IMR-90 (cell line): ENCODE data around the gene CACNA2D3. TPM values are rescaled to one million over a fixed set of nuclear protein-coding genes. Genes with fewer than 3 reads are reported as not detected.
A peak's percentile ranks its signal among the peaks of the same experiment; 100 is the strongest.

Experiments used
- ATAC-seq: fragments of 200-7000 bp; cut with Tn5 transposase; 2 replicates; pipeline ENCODE4 v1.9.1; 2020; ENCODE audit warnings: low read depth, mild to moderate bottlenecking, moderate library complexity
- BruUV-seq: library from RNA; stranded (reverse); fragments of 400-500 nt; replicated peaks from 2 replicates; lab custom pipeline; 2021; lab: Mats Ljungman, UMichigan
- CTCF ChIA-PET: fragments of 300-600 bp; formaldehyde crosslinking; extraction: SDS; loops from one replicate; lab custom pipeline; 2021; ENCODE audit warnings: antibody characterized with exemption; lab: Yijun Ruan, JAX
- POLR2A ChIA-PET: fragments of 300-600 bp; sonication (Branson Sonifier 250); formaldehyde crosslinking; loops from one replicate; lab custom pipeline; 2022; ENCODE audit warnings: antibody characterized with exemption; ENCODE audit not compliant: unreplicated experiment; lab: Charles Lee
- DNase-seq: peaks from one replicate; pipeline ENCODE4 v3.0.0; 2013
- H2AFZ ChIP-seq: replicated peaks from 2 replicates; pipeline ENCODE3; 2013; ENCODE audit warnings: low read length, mild to moderate bottlenecking; ENCODE audit not compliant: poor library complexity
- H2AK5ac ChIP-seq: 2 replicates; pipeline ENCODE4 v1.6.1; 2013; ENCODE audit warnings: low read depth, low read length, inconsistent platforms
- H2AK9ac ChIP-seq: replicated peaks from 2 replicates; pipeline ENCODE3; 2013; ENCODE audit warnings: mild to moderate bottlenecking, low read depth, low read length, moderate library complexity; ENCODE audit not compliant: poor library complexity
- H2BK120ac ChIP-seq: 2 replicates; pipeline ENCODE4 v1.6.1; 2013; ENCODE audit warnings: low read depth, low read length, inconsistent platforms
- H2BK15ac ChIP-seq: 3 replicates; pipeline ENCODE4 v1.6.1; 2013; ENCODE audit warnings: low read depth, low read length, inconsistent platforms
- H2BK20ac ChIP-seq: 2 replicates; pipeline ENCODE4 v1.6.1; 2013; ENCODE audit warnings: low read depth, mild to moderate bottlenecking, inconsistent platforms, low read length, moderate library complexity
- H2BK5ac ChIP-seq: 2 replicates; pipeline ENCODE4 v1.6.1; 2013; ENCODE audit warnings: mild to moderate bottlenecking, low read depth, low read length, inconsistent platforms; ENCODE audit not compliant: poor library complexity, severe bottlenecking
- H3K14ac ChIP-seq: replicated peaks from 2 replicates; pipeline ENCODE4 v1.6.1; 2013; ENCODE audit warnings: low read depth, low read length, inconsistent platforms
- H3K18ac ChIP-seq: 2 replicates; pipeline ENCODE4 v1.6.1; 2013; ENCODE audit warnings: low read depth, low read length, control low read depth
- H3K23ac ChIP-seq: 2 replicates; pipeline ENCODE4 v1.6.1; 2013; ENCODE audit warnings: low read depth, low read length, inconsistent platforms
- H3K27ac ChIP-seq: 2 replicates; pipeline ENCODE4 v1.5.1; 2013; ENCODE audit warnings: mild to moderate bottlenecking, control low read depth, low read length; ENCODE audit not compliant: insufficient read depth
- H3K27me3 ChIP-seq: 2 replicates; pipeline ENCODE4 v1.6.1; 2013; ENCODE audit warnings: low read length; ENCODE audit not compliant: control insufficient read depth, insufficient read depth
- H3K36me3 ChIP-seq: 2 replicates; pipeline ENCODE4 v1.6.1; 2013; ENCODE audit warnings: low read length, mixed read lengths; ENCODE audit not compliant: control insufficient read depth, insufficient read depth
- H3K4ac ChIP-seq: 2 replicates; pipeline ENCODE4 v1.6.1; 2013; ENCODE audit warnings: low read depth, low read length, inconsistent platforms
- H3K4me1 ChIP-seq: 2 replicates; pipeline ENCODE4 v1.6.1; 2013; ENCODE audit warnings: low read length, mixed read lengths; ENCODE audit not compliant: control insufficient read depth, insufficient read depth
- H3K4me2 ChIP-seq: 2 replicates; pipeline ENCODE4 v1.6.1; 2013; ENCODE audit warnings: low read depth, mild to moderate bottlenecking, control low read depth, low read length, moderate library complexity
- H3K4me3 ChIP-seq: 2 replicates; pipeline ENCODE4 v1.5.1; 2013; ENCODE audit warnings: low read depth, mild to moderate bottlenecking, control low read depth, low read length, moderate library complexity; ENCODE audit not compliant: insufficient read depth
- H3K56ac ChIP-seq: 2 replicates; pipeline ENCODE4 v1.6.1; 2013; ENCODE audit warnings: low read length, inconsistent platforms; ENCODE audit not compliant: insufficient read depth; ENCODE audit errors: extremely low read depth
- H3K79me1 ChIP-seq, 2 experiments: 2 replicates each; pipeline ENCODE4 v1.6.1; 2013; ENCODE audit warnings: low read length in 2 of 2, inconsistent platforms in 1 of 2, low read depth in 1 of 2
- H3K9ac ChIP-seq: 2 replicates; pipeline ENCODE4 v1.6.1; 2013; ENCODE audit warnings: low read depth, low read length, control low read depth
- H3K9me1 ChIP-seq: 2 replicates; pipeline ENCODE4 v1.6.1; 2013; ENCODE audit warnings: low read length, inconsistent platforms; ENCODE audit not compliant: insufficient read depth
- H3K9me3 ChIP-seq: 2 replicates; pipeline ENCODE4 v1.6.1; 2013; ENCODE audit warnings: low read length; ENCODE audit not compliant: control insufficient read depth, insufficient read depth
- H4K20me1 ChIP-seq: 2 replicates; pipeline ENCODE4 v1.6.1; 2013; ENCODE audit warnings: low read length, inconsistent platforms; ENCODE audit not compliant: insufficient read depth
- H4K5ac ChIP-seq: 2 replicates; pipeline ENCODE4 v1.6.1; 2013; ENCODE audit warnings: mild to moderate bottlenecking, low read depth, low read length, control low read depth
- H4K8ac ChIP-seq, 2 experiments: 2 replicates each; pipeline ENCODE4 v1.6.1; 2013; ENCODE audit warnings: low read depth in 2 of 2, low read length in 2 of 2, control low read depth in 1 of 2, inconsistent platforms in 1 of 2
- H4K91ac ChIP-seq: 2 replicates; pipeline ENCODE4 v1.6.1; 2013; ENCODE audit warnings: low read depth, low read length, inconsistent platforms; ENCODE audit not compliant: insufficient read depth
- BHLHE40 ChIP-seq: fragments of 150-350 bp; IDR thresholded peaks from 2 replicates; pipeline ENCODE4 v1.6.1; 2016; ENCODE audit warnings: mild to moderate bottlenecking, low read depth, low read length
- CEBPB ChIP-seq: IDR thresholded peaks from 2 replicates; pipeline ENCODE4 v1.6.1; 2012; ENCODE audit warnings: low read depth, low read length, improper control_type of control experiment
- CHD1 ChIP-seq: IDR thresholded peaks from 2 replicates; pipeline ENCODE4 v1.6.1; 2012; ENCODE audit warnings: low read depth, low read length, improper control_type of control experiment
- CTCF ChIP-seq: conservative IDR thresholded peaks from 2 replicates; pipeline ENCODE4 v1.5.1; 2012; ENCODE audit warnings: mild to moderate bottlenecking, low read depth, low read length, improper control_type of control experiment
- ELK1 ChIP-seq: fragments of 150-350 bp; IDR thresholded peaks from 2 replicates; pipeline ENCODE4 v1.6.1; 2016; ENCODE audit warnings: low read depth, mild to moderate bottlenecking, low read length, moderate library complexity, borderline replicate concordance
- FOS ChIP-seq: fragments of 150-350 bp; IDR thresholded peaks from 2 replicates; pipeline ENCODE4 v1.6.1; 2016; ENCODE audit warnings: low read depth, low read length
- MAFK ChIP-seq: IDR thresholded peaks from 2 replicates; pipeline ENCODE4 v1.6.1; 2012; ENCODE audit warnings: low read depth, low read length, improper control_type of control experiment
- MAZ ChIP-seq: IDR thresholded peaks from 2 replicates; pipeline ENCODE4 v1.6.1; 2012; ENCODE audit warnings: low read depth, mild to moderate bottlenecking, low read length, improper control_type of control experiment, moderate library complexity, borderline replicate concordance
- MXI1 ChIP-seq: IDR thresholded peaks from 2 replicates; pipeline ENCODE4 v1.6.1; 2012; ENCODE audit warnings: low read depth, mild to moderate bottlenecking, low read length, moderate library complexity, borderline replicate concordance
- NFE2L2 ChIP-seq: fragments of 150-350 bp; IDR thresholded peaks from 2 replicates; pipeline ENCODE4 v1.6.1; 2016; ENCODE audit warnings: low read depth, mild to moderate bottlenecking, low read length
- POLR2A ChIP-seq: IDR thresholded peaks from 2 replicates; pipeline ENCODE4 v1.6.1; 2012; ENCODE audit warnings: mild to moderate bottlenecking, low read depth, low read length
- RAD21 ChIP-seq: IDR thresholded peaks from 2 replicates; pipeline ENCODE4 v1.6.1; 2012; ENCODE audit warnings: low read length, improper control_type of control experiment
- RCOR1 ChIP-seq: IDR thresholded peaks from 2 replicates; pipeline ENCODE4 v1.6.1; 2012; ENCODE audit warnings: mild to moderate bottlenecking, low read length, improper control_type of control experiment; ENCODE audit not compliant: insufficient replicate concordance
- RFX5 ChIP-seq: IDR thresholded peaks from 2 replicates; pipeline ENCODE4 v1.8.0; 2012; ENCODE audit warnings: low read depth, mild to moderate bottlenecking, low read length, moderate library complexity
- SMC3 ChIP-seq: fragments of 150-350 bp; IDR thresholded peaks from 2 replicates; pipeline ENCODE4 v1.6.1; 2016; ENCODE audit warnings: low read depth, mild to moderate bottlenecking, antibody characterized with exemption, low read length, moderate library complexity
- WGBS, 2 experiments: methylation state at CpG; one replicate each; pipeline versions ENCODE4 v1.1.5 to v1.1.7; 2013; ENCODE audit warnings: missing lambda C conversion rate in 2 of 2; ENCODE audit not compliant: insufficient read length in 1 of 2; ENCODE audit errors: extremely low coverage in 2 of 2; 5-methylcytosine and 5-hydroxymethylcytosine counted together
- dilution Hi-C: fragments of 300-500 bp; cut with HindIII; formaldehyde crosslinking; loops from one replicate; pipeline ENCODE4 v1.14.3; 2018; ENCODE audit warnings: low sequenced_read_pairs; ENCODE audit not compliant: unreplicated experiment
- in situ Hi-C: fragments of 300-500 bp; cut with MboI; formaldehyde crosslinking; loops from 3 replicates; pipeline ENCODE4 v1.14.3; 2019; ENCODE audit warnings: low sequenced_read_pairs, inconsistent platforms, mixed read lengths
- intact Hi-C: fragments of 100-400 bp; cut with micrococcal nuclease; formaldehyde crosslinking; loops from 2 replicates; pipeline ENCODE4 v1.10.0; 2022
- polyA plus RNA-seq, 3 experiments: library from polyadenylated mRNA; depleted of rRNA; stranded (reverse); fragments of >200 nt; gene quantifications; 2 replicates each; pipeline ENCODE4 v1.2.3, GENCODE V29; 2012; ENCODE audit warnings: low replicate concordance in 1 of 3
- total RNA-seq: library from RNA; depleted of rRNA; stranded (reverse); fragments of >200 nt; gene quantifications from 2 replicates; pipeline ENCODE4 v1.2.3, GENCODE V29; 2012
- TF ChIP-seq, protein P1 (sequence below): fragments of 150-350 bp; IDR thresholded peaks from 2 replicates; pipeline ENCODE4 v1.6.1; 2017; ENCODE audit warnings: mild to moderate bottlenecking, antibody characterized with exemption, low read length, low read depth

Gene CACNA2D3
- total and polyA plus RNA-seq, 2 of the 4 experiments (the other 2 are of a cell fraction): 0.36 to 0.41 TPM

- DNase-seq: no peak
- no peaks in the 10 kb centered on the region for H3K79me1 ChIP-seq
- H2AK5ac ChIP-seq: no peak overlapping the region
- TF ChIP-seq ELK1 (no peak), MAFK (no peak), CEBPB (no peak), MXI1 (no peak), CTCF (no peak), RAD21 (no peak), MAZ (no peak), RFX5 (no peak), RCOR1 (no peak), POLR2A (no peak), BHLHE40 (no peak), SMC3 (no peak), NFE2L2 (no peak), FOS (no peak), CHD1 (no peak)
- TF ChIP-seq, protein P1, sequence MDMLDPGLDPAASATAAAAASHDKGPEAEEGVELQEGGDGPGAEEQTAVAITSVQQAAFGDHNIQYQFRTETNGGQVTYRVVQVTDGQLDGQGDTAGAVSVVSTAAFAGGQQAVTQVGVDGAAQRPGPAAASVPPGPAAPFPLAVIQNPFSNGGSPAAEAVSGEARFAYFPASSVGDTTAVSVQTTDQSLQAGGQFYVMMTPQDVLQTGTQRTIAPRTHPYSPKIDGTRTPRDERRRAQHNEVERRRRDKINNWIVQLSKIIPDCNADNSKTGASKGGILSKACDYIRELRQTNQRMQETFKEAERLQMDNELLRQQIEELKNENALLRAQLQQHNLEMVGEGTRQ: no peak
- ChIA-PET CTCF (no interaction called here), POLR2A (no interaction called here)
- H3K4me1 ChIP-seq: no peaks in the 10 kb centered on the region
- H3K56ac ChIP-seq: no peak overlapping the region
- intact Hi-C loops (no loop called here), dilution Hi-C loops (no loop called here), in situ Hi-C loops (loop anchor here (5.0 to 25.0 kb wide), 3 partner anchors 77 to 859 kb away; no protein-coding TSS in a partner anchor)
- ATAC-seq: no peak
- no peak overlapping the region for H2AFZ ChIP-seq
- no peak overlapping the region for H3K4me2 ChIP-seq
- no peak overlapping the region for H3K14ac ChIP-seq
- H4K8ac ChIP-seq: no peak overlapping the region
- H3K18ac ChIP-seq: no peak overlapping the region
- H3K9me3 ChIP-seq: no peaks in the 10 kb centered on the region
- 80% methylated on average over 1 of the region's 4 CpGs; no CpG with 5 or more reads in 1 of the 2 experiments for WGBS, 2 experiments
- H2BK20ac ChIP-seq: no peak overlapping the region
- H2AK9ac ChIP-seq: no peak overlapping the region
- H3K9me1 ChIP-seq: peaks cover 10% of the 10 kb centered on the region; the same call in 1 of the 2 replicates
- no peak overlapping the region for H3K27ac ChIP-seq
- H3K27me3 ChIP-seq: no peaks in the 10 kb centered on the region
- no peak overlapping the region for H2BK120ac ChIP-seq
- H3K36me3 ChIP-seq: no peaks in the 10 kb centered on the region
- H2BK15ac ChIP-seq: peak overlapping the region; percentile 8; the same call in 2 of the 3 replicates
- H3K4me3 ChIP-seq: no peak overlapping the region
- H3K23ac ChIP-seq: no peak overlapping the region
- no peak overlapping the region for H2BK5ac ChIP-seq
- H3K9ac ChIP-seq: no peak overlapping the region
- no TSS peak for BruUV-seq
- H3K4ac ChIP-seq: no peak overlapping the region
- H4K91ac ChIP-seq: no peak overlapping the region; the same call in 1 of the 2 replicates
- H4K20me1 ChIP-seq: no peaks in the 10 kb centered on the region
- H4K5ac ChIP-seq: no peak overlapping the region
Observed at GRCh38 chr3:54865316-54865715, 743.0 kb downstream of the CACNA2D3 start.
